Spleen (tissue), 7 donors: Measurements from ENCODE around the gene SLC25A1.
A peak's percentile ranks its signal among the peaks of the same experiment; 100 is the strongest.

Experiments used
- CTCF ChIP-seq, 11 experiments: fragments of 200-600 bp in 7 of 11; fragments of 450-650 bp in 4 of 11; sonication (generic) in 4 of 11; IDR thresholded peaks in 8 of 11; conservative IDR thresholded peaks in 3 of 11; 1 replicate in 7 of 11; 2 replicates in 4 of 11; pipeline versions ENCODE4 v1.4.0 to v1.8.0; 2016 to 2021; ENCODE audit warnings: antibody characterized with exemption in 11 of 11, inconsistent platforms in 4 of 11, mild to moderate bottlenecking in 1 of 11
- POLR2A ChIP-seq, 3 donors: fragments of 450-650 bp; IDR thresholded peaks; one replicate each; pipeline ENCODE4 v1.5.1; 2017; ENCODE audit warnings: antibody characterized with exemption in 3 of 3, mild to moderate bottlenecking in 1 of 3
- POLR2AphosphoS5 ChIP-seq, 3 donors: sonication (generic); formaldehyde crosslinking; IDR thresholded peaks; one replicate each; pipeline ENCODE4 v1.5.1; 2017; ENCODE audit warnings: antibody characterized with exemption in 3 of 3
- donor health status: DM: no; HTN: no; CAD: no; lungs with moderate emphysema.
- donor health status: DM: no; HTN: no; CAD: no.
- donor health status: DM: no; HTN: no; CAD: no.

- TF ChIP-seq CTCF (IDR thresholded peaks at IDR 0.05 in 8 of 11, conservative IDR thresholded peaks at IDR 0.05 in 3 of 11) (no peak), POLR2AphosphoS5 (IDR thresholded peaks at IDR 0.05) (peak; percentile 35 to 60 (median 56)), POLR2A (IDR thresholded peaks at IDR 0.05) (no peak)
These were observed 4.2 kb downstream of the SLC25A1 start for GRCh38 chr22:19174106-19175025.
